Right lobe of liver (tissue), 4 donors: Measurements from ENCODE around the gene ULBP3.

Source experiments
- CTCF ChIP-seq, 4 donors: fragments of 200-600 bp in 3 of 4; fragments of 450-650 bp in 1 of 4; IDR thresholded peaks; one replicate each; pipeline versions ENCODE4 v1.5.1 to v1.8.0; 2016 to 2022; ENCODE audit warnings: antibody characterized with exemption in 4 of 4, mild to moderate bottlenecking in 2 of 4
- POLR2A ChIP-seq: fragments of 450-650 bp; IDR thresholded peaks from one replicate; pipeline ENCODE4 v1.6.1; 2017; ENCODE audit warnings: antibody characterized with exemption, mild to moderate bottlenecking
- donor health status: DM: no; HTN: no; CAD: no.
- donor health status: DM: no; HTN: no; CAD: no.
- donor health status: DM: no; HTN: yes; CAD: no.

- TF ChIP-seq POLR2A = no peak
- TF ChIP-seq CTCF (IDR thresholded peaks at IDR 0.05) = no peak
Measured at GRCh38 chr6:150091476-150091875, 22.6 kb upstream of the ULBP3 start.
